Neutrophil (primary cell): Measurements from ENCODE around the gene LTBP2.

Source experiments
- H3K27ac ChIP-seq: fragments of 200-600 bp; sonication (generic); 2 replicates; pipeline ENCODE4 v1.5.1; 2016; ENCODE audit warnings: mild to moderate bottlenecking, moderate library complexity
- H3K27me3 ChIP-seq: fragments of 200-600 bp; sonication (generic); 2 replicates; pipeline ENCODE4 v1.6.0; 2016; ENCODE audit warnings: mild to moderate bottlenecking
- H3K36me3 ChIP-seq: fragments of 200-600 bp; sonication (generic); 2 replicates; pipeline ENCODE4 v1.5.1; 2017
- H3K4me1 ChIP-seq, 2 experiments: fragments of 200-600 bp in 1 of 2; sonication (generic) in 1 of 2; 1 replicate in 1 of 2; 2 replicates in 1 of 2; pipeline versions ENCODE4 v1.5.1 to v1.6.1; 2013 to 2016; ENCODE audit warnings: low read depth in 1 of 2, low read length in 1 of 2, mild to moderate bottlenecking in 1 of 2, moderate library complexity in 1 of 2; ENCODE audit not compliant: control insufficient read depth in 1 of 2, insufficient read depth in 1 of 2
- H3K4me3 ChIP-seq, 2 experiments: fragments of 200-600 bp in 1 of 2; sonication (generic) in 1 of 2; 1 replicate in 1 of 2; 2 replicates in 1 of 2; pipeline ENCODE4 v1.5.1; 2013 to 2016; ENCODE audit warnings: low read depth in 1 of 2, low read length in 1 of 2, mild to moderate bottlenecking in 1 of 2, moderate library complexity in 1 of 2
- H3K9me3 ChIP-seq: fragments of 200-600 bp; sonication (generic); 2 replicates; pipeline ENCODE4 v1.5.1; 2016
- TF ChIP-seq, protein P1 (sequence below): fragments of 200-600 bp; sonication (generic); IDR thresholded peaks from 2 replicates; pipeline ENCODE4 v1.5.1; 2016; ENCODE audit warnings: antibody characterized with exemption

Gene LTBP2

GRCh38 chr14:74478996-74479635, 132.9 kb downstream of the LTBP2 start:
- TF ChIP-seq, protein P1, sequence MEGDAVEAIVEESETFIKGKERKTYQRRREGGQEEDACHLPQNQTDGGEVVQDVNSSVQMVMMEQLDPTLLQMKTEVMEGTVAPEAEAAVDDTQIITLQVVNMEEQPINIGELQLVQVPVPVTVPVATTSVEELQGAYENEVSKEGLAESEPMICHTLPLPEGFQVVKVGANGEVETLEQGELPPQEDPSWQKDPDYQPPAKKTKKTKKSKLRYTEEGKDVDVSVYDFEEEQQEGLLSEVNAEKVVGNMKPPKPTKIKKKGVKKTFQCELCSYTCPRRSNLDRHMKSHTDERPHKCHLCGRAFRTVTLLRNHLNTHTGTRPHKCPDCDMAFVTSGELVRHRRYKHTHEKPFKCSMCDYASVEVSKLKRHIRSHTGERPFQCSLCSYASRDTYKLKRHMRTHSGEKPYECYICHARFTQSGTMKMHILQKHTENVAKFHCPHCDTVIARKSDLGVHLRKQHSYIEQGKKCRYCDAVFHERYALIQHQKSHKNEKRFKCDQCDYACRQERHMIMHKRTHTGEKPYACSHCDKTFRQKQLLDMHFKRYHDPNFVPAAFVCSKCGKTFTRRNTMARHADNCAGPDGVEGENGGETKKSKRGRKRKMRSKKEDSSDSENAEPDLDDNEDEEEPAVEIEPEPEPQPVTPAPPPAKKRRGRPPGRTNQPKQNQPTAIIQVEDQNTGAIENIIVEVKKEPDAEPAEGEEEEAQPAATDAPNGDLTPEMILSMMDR: no peak

GRCh38 chr14:74476607-74477006, 135.4 kb downstream of the LTBP2 start:
- Histone ChIP-seq H3K27ac (no peak overlapping the region), H3K4me3 (no peak overlapping the region), H3K27me3 (no peaks in the 10 kb centered on the region), H3K36me3 (peaks cover 64% of the 10 kb centered on the region), H3K4me1 (no peaks in the 10 kb centered on the region), H3K9me3 (no peaks in the 10 kb centered on the region)
- TF ChIP-seq, protein P1: no peak

More at GRCh38 chr14:74478996-74479635, 132.9 kb downstream of the LTBP2 start:
- no peaks in the 10 kb centered on the region for H3K9me3 ChIP-seq
- H3K4me1 ChIP-seq: no peaks in the 10 kb centered on the region
- H3K27ac ChIP-seq: no peak overlapping the region
- no peak overlapping the region for H3K4me3 ChIP-seq
- H3K36me3 ChIP-seq: peaks cover 78% of the 10 kb centered on the region
- H3K27me3 ChIP-seq: no peaks in the 10 kb centered on the region

DNA sequence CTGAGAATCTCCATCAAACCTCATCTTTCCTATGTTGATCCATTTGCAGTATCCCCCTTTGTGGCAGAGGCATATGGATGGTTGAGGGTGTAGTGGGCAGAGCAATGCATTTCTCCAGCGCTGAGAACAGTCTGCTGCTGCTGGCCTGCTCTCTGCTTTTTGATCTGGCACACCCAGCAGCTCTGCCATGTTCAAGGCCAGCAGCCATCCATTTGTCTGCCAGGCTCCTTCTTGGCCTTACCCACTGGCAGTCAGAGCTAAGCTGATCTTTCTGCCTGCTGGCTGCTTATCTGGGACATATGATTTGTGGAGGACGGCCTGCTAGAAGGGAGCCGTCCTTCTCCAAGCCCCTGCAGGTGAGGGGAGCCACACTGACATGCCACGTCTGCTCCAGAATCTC, 135.9 kb downstream of the LTBP2 start:
- Histone ChIP-seq H3K4me1 (no peaks in the 10 kb centered on the region), H3K4me3 (no peak overlapping the region), H3K27me3 (no peaks in the 10 kb centered on the region), H3K9me3 (no peaks in the 10 kb centered on the region), H3K36me3 (peaks cover 59% of the 10 kb centered on the region), H3K27ac (no peak overlapping the region)
- TF ChIP-seq, protein P1: no peak

DNA sequence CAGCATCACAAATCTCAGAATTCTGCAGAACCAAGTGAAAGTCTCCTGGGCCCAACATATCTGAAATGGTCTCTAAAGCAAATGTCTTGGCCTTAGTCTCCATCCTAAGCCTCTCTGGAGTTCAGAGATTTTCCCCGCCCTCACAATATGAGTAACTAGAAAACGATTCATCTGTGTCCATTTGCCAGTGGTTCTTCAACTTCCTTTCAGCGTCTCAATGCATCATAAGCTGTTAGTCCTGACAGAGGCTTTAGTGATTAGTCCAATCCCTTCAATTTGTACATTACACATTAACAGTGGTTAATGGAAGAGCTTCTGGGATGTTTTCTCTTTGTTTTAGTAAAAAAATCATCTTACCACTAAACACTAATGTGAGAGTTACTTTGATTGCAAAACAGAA, 136.4 kb downstream of the LTBP2 start:
- Histone ChIP-seq H3K4me3 (no peak overlapping the region), H3K9me3 (no peaks in the 10 kb centered on the region), H3K36me3 (peaks cover 55% of the 10 kb centered on the region), H3K27ac (no peak overlapping the region), H3K4me1 (no peaks in the 10 kb centered on the region), H3K27me3 (no peaks in the 10 kb centered on the region)
- TF ChIP-seq, protein P1: no peak

- Histone ChIP-seq H3K27ac (no peak overlapping the region), H3K4me3 (no peak overlapping the region), H3K4me1 (no peaks in the 10 kb centered on the region), H3K27me3 (no peaks in the 10 kb centered on the region), H3K36me3 (peaks cover 42% of the 10 kb centered on the region), H3K9me3 (no peaks in the 10 kb centered on the region)
- TF ChIP-seq, protein P1: no peak
Observed at GRCh38 chr14:74474376-74474775, 137.7 kb downstream of the LTBP2 start.

DNA sequence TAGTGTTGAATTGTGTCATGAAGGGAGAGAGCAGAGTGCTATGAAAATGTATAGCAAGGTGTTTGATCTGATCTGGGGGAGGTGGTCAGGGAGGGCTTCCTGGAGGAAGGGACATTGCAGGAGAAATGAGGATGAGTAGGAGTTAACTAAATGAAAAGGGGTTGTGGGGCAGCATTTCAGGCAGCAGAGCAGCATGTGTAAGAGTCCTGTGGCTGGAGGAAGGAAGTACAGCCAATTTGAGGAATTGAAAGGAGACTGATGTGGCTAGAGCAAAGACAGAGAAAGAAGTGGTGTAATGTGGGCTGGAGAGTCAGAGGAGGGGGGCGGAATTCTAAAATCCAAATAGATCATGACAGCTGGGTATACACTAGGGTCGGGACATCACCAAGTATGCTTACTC, 139.4 kb downstream of the LTBP2 start:
- TF ChIP-seq, protein P1: no peak
- H3K36me3 ChIP-seq: peaks cover 24% of the 10 kb centered on the region
- H3K4me1 ChIP-seq: no peaks in the 10 kb centered on the region

More for the DNA sequence above, 139.4 kb downstream of the LTBP2 start:
- Histone ChIP-seq H3K9me3 (no peaks in the 10 kb centered on the region), H3K4me3 (no peak overlapping the region), H3K27me3 (no peaks in the 10 kb centered on the region), H3K27ac (no peak overlapping the region)
